ENCODE measurements around the gene MAG. TPM values are rescaled to one million over a fixed set of nuclear protein-coding genes. Genes with fewer than 3 reads are reported as not detected.

Gene MAG
- total RNA-seq, 1 experiment from 2014 or later, result 0.41 TPM

- TF ChIP-seq CTCF (IDR thresholded peaks at IDR 0.05; ENCODE audit: insufficient read depth in 1 of 2, low read depth in 1 of 2, low read length in 1 of 2, severe bottlenecking in 1 of 2, unreplicated experiment in 1 of 2), result no peak
- no TSS peak for BruUV-seq (replicated peaks)
- intact Hi-C loops (cut with micrococcal nuclease; ENCODE audit: unreplicated experiment), result loop anchor here (2.0 kb wide), 1 partner anchor 17 kb away; the partner anchor contains the start of gene LSR
- Mint-ChIP-seq H3K36me3 (ENCODE audit: insufficient read depth, unreplicated experiment) (peaks cover 96% of the 10 kb centered on the region), H3K9me3 (ENCODE audit: unreplicated experiment) (no peaks in the 10 kb centered on the region), H3K4me1 (ENCODE audit: low read depth, unreplicated experiment) (no peaks in the 10 kb centered on the region), H3K27me3 (ENCODE audit: insufficient read depth, unreplicated experiment) (no peaks in the 10 kb centered on the region), H3K27ac (ENCODE audit: unreplicated experiment) (peak overlapping the region; percentile 58), H3K4me3 (ENCODE audit: unreplicated experiment) (peak overlapping the region; percentile 35)
- peak in 1 of 2 experiments; percentile 37 for DNase-seq
- ChIA-PET POLR2A (no interaction called here), CTCF (no interaction called here)
- H3K27me3 ChIP-seq (replicated peaks; ENCODE audit: control insufficient read depth, insufficient read depth, low read length), result no peaks in the 10 kb centered on the region
- peaks cover 10% of the 10 kb centered on the region for H3K4me1 ChIP-seq
- no peaks in the 10 kb centered on the region for H3K9me3 ChIP-seq
- no peak overlapping the region for H3K4me3 ChIP-seq (ENCODE audit: low read depth, low read length)
- H3K36me3 ChIP-seq (ENCODE audit: control insufficient read depth, insufficient read depth, low read length), result peaks cover 8% of the 10 kb centered on the region
These were observed 26.0 kb upstream of the MAG start for GRCh38 chr19:35265900-35266519.

DNA sequence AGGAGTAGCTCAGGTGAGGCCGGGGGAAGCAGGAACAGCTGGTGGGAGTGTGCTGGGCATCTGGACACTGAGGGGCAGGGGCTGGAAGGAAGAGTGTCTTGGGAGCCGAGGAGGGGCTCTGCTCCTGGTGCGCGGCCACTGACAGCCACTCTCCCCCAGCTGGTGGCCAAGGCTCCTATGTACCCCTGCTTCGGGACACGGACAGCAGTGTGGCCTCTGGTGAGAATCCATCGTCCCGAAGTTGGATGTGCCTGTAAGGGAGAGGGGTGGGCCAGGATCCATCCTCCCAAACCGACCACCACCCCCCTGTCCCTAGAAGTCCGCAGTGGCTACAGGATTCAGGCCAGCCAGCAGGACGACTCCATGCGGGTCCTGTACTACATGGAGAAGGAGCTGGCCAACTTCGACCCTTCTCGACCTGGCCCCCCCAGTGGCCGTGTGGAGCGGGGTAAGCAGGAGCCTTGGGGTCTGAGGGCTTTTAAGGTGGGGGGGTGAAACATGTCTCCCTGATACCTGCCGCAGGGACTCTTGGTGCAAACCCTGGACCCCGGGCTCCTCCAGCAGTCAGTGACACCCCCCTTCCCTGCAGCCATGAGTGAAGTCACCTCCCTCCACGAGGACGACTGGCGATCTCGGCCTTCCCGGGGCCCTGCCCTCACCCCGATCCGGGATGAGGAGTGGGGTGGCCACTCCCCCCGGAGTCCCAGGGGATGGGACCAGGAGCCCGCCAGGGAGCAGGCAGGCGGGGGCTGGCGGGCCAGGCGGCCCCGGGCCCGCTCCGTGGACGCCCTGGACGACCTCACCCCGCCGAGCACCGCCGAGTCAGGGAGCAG lies 25.2 kb upstream of the MAG start:
- POLR2A ChIA-PET, result no interaction called here
- Histone ChIP-seq H3K36me3 (ENCODE audit: control insufficient read depth, insufficient read depth, low read length) (peaks cover 12% of the 10 kb centered on the region), H3K27me3 (replicated peaks; ENCODE audit: control insufficient read depth, insufficient read depth, low read length) (no peaks in the 10 kb centered on the region), H3K4me3 (ENCODE audit: low read depth, low read length) (peak overlapping the region; percentile 54), H3K4me1 (peaks cover 10% of the 10 kb centered on the region), H3K9me3 (no peaks in the 10 kb centered on the region)
- TF ChIP-seq CTCF (IDR thresholded peaks at IDR 0.05; ENCODE audit: insufficient read depth in 1 of 2, low read depth in 1 of 2, low read length in 1 of 2, severe bottlenecking in 1 of 2, unreplicated experiment in 1 of 2), result no peak
- DNase-seq, result peak in 1 of 2 experiments; percentile 46
- H3K4me1 Mint-ChIP-seq (ENCODE audit: low read depth, unreplicated experiment), result no peaks in the 10 kb centered on the region
- no peaks in the 10 kb centered on the region for H3K27me3 Mint-ChIP-seq (ENCODE audit: insufficient read depth, unreplicated experiment)
- BruUV-seq (replicated peaks), result no TSS peak
- H3K4me3 Mint-ChIP-seq (ENCODE audit: unreplicated experiment), result peak overlapping the region; percentile 79
- peak overlapping the region; percentile 92 for H3K27ac Mint-ChIP-seq (ENCODE audit: unreplicated experiment)
- H3K9me3 Mint-ChIP-seq (ENCODE audit: unreplicated experiment), result no peaks in the 10 kb centered on the region
- CTCF ChIA-PET, result no interaction called here
- H3K36me3 Mint-ChIP-seq (ENCODE audit: insufficient read depth, unreplicated experiment), result peaks cover 93% of the 10 kb centered on the region
- intact Hi-C loops (cut with micrococcal nuclease; ENCODE audit: unreplicated experiment), result no loop called here

DNA sequence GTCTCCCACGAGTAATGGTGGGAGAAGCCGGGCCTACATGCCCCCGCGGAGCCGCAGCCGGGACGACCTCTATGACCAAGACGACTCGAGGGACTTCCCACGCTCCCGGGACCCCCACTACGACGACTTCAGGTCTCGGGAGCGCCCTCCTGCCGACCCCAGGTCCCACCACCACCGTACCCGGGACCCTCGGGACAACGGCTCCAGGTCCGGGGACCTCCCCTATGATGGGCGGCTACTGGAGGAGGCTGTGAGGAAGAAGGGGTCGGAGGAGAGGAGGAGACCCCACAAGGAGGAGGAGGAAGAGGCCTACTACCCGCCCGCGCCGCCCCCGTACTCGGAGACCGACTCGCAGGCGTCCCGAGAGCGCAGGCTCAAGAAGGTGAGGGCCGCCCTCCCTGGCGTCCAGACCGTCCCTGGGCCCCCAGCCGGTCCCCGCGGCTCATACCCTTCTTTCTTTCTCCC lies 24.6 kb upstream of the MAG start:
- H3K27ac Mint-ChIP-seq (ENCODE audit: unreplicated experiment), result peak overlapping the region; percentile 92
- H3K36me3 ChIP-seq (ENCODE audit: control insufficient read depth, insufficient read depth, low read length), result peaks cover 12% of the 10 kb centered on the region
- no peak for TF ChIP-seq CTCF (IDR thresholded peaks at IDR 0.05; ENCODE audit: insufficient read depth in 1 of 2, low read depth in 1 of 2, low read length in 1 of 2, severe bottlenecking in 1 of 2, unreplicated experiment in 1 of 2)
- H3K36me3 Mint-ChIP-seq (ENCODE audit: insufficient read depth, unreplicated experiment), result peaks cover 91% of the 10 kb centered on the region
- H3K27me3 ChIP-seq (replicated peaks; ENCODE audit: control insufficient read depth, insufficient read depth, low read length), result no peaks in the 10 kb centered on the region
- H3K4me1 ChIP-seq, result peaks cover 10% of the 10 kb centered on the region
- peak overlapping the region; percentile 54 for H3K4me3 ChIP-seq (ENCODE audit: low read depth, low read length)
- peak; percentile 39 to 45 for DNase-seq
- TSS peak; percentile 53 for BruUV-seq (replicated peaks)
- H3K9me3 Mint-ChIP-seq (ENCODE audit: unreplicated experiment), result no peaks in the 10 kb centered on the region
- H3K4me3 Mint-ChIP-seq (ENCODE audit: unreplicated experiment), result peak overlapping the region; percentile 79
- H3K4me1 Mint-ChIP-seq (ENCODE audit: low read depth, unreplicated experiment), result no peaks in the 10 kb centered on the region
- no peaks in the 10 kb centered on the region for H3K27me3 Mint-ChIP-seq (ENCODE audit: insufficient read depth, unreplicated experiment)
- ChIA-PET CTCF (no interaction called here), POLR2A (interaction anchor here (0.6 kb wide), 2 partner anchors 124 to 435 kb away, joined by 3 to 4 read pairs; no protein-coding TSS in a partner anchor)
- intact Hi-C loops (cut with micrococcal nuclease; ENCODE audit: unreplicated experiment), result no loop called here
- no peaks in the 10 kb centered on the region for H3K9me3 ChIP-seq
